IPS-15b (cell line): ENCODE results near the gene IL31.

Experiments
- H3K27me3 ChIP-seq: one replicate; pipeline ENCODE4 v1.6.1; 2013; ENCODE audit warnings: low read length; ENCODE audit not compliant: control insufficient read depth, insufficient read depth
- H3K36me3 ChIP-seq: one replicate; pipeline ENCODE4 v1.6.1; 2013; ENCODE audit warnings: low read length; ENCODE audit not compliant: control insufficient read depth, insufficient read depth
- H3K4me1 ChIP-seq: one replicate; pipeline ENCODE4 v1.6.1; 2013; ENCODE audit warnings: mild to moderate bottlenecking, low read length; ENCODE audit not compliant: control insufficient read depth, insufficient read depth
- H3K4me3 ChIP-seq: one replicate; pipeline ENCODE4 v1.5.1; 2013; ENCODE audit warnings: low read depth, low read length
- H3K9ac ChIP-seq: one replicate; pipeline ENCODE4 v1.6.1; 2013; ENCODE audit warnings: low read depth, mild to moderate bottlenecking, low read length
- H3K9me3 ChIP-seq: one replicate; pipeline ENCODE4 v1.6.1; 2013; ENCODE audit warnings: mild to moderate bottlenecking, low read length; ENCODE audit not compliant: control insufficient read depth, insufficient read depth

The IL31 gene

DNA sequence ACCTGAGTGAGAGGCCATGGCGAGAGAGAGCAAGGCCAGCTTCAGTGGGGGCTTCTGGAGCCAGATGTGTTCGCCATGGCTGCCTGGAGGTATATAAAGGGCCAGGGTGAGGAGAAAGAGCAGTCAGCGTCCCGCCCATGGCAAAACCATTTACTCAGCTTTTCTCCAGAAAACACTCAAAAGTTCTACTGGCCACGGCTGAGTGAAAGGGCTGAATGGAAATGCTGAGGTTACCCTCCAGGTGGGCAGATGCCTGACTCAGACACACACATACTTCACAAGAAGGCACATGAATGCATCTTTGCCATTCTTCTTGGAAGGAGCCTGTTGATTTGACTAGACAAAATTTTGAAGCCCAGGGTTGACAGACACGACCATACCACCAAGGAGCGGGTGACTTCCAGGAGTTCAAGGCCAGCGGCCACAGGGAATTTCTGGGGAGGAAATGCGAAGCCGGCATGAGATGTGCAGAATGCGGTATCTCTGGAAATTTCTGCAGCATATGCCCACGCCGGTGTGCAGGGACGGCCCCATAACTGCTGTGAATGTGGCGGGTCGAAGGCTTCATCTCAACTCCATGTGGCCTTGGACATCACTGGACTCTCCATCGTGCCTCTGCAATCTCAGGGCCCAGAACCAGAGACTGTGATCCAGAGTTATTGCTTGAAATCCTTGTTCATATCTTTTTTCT is at the start of gene IL31:
TSS of gene IL31 (minus strand) at position 67 of the 691 bp plus-strand sequence. CDS start at position 18, 49 bp downstream.
- Histone ChIP-seq H3K4me1 (no peaks in the 10 kb centered on the region), H3K9ac (no peak within 1 kb of the TSS), H3K9me3 (no peaks in the 10 kb centered on the region), H3K4me3 (no peak within 1 kb of the TSS), H3K27me3 (no peaks in the 10 kb centered on the region), H3K36me3 (no peaks in the 10 kb centered on the region)

DNA sequence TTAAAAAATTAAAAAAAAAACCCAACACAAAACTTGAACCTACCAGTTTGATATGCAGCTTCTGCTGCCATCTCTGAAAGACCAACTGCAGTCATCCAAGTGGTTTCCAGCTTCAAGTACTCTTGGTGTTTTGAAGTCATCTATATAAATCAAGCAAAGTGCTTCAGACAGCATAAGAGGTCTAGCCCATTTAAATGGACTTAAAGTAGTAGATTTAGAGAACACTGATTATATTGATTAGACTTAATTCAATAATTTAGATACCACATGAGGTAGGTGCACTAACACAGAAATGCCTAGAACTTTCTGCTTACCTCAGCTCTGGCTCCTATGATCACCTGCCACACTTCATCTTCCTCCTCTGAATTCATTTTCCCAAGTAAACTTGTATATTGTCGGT is 42.4 kb upstream of the IL31 start:
- H3K9me3 ChIP-seq = no peaks in the 10 kb centered on the region
- H3K4me1 ChIP-seq = no peaks in the 10 kb centered on the region
- peaks cover 43% of the 10 kb centered on the region for H3K36me3 ChIP-seq
- H3K4me3 ChIP-seq = no peak overlapping the region
- no peaks in the 10 kb centered on the region for H3K27me3 ChIP-seq
- H3K9ac ChIP-seq = no peak overlapping the region

DNA sequence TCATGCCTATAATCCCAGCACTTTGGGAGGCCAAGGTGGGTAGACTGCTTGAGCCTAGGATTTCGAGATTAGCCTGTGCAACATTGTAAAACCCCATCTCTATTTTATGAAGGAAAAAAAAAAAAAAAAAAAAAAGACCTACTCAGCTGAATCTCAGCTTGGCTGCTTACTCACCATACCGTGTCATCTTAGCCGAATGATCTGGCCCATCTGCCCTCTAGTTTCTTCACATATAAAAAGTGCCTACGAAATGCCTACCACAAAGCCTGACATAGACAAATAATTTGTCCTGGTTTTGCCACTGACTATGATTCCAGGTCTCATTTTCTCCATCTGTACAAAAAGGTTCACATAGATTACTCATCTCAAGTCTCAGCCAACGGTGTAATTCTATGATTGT is 41.8 kb upstream of the IL31 start:
- no peaks in the 10 kb centered on the region for H3K27me3 ChIP-seq

DNA sequence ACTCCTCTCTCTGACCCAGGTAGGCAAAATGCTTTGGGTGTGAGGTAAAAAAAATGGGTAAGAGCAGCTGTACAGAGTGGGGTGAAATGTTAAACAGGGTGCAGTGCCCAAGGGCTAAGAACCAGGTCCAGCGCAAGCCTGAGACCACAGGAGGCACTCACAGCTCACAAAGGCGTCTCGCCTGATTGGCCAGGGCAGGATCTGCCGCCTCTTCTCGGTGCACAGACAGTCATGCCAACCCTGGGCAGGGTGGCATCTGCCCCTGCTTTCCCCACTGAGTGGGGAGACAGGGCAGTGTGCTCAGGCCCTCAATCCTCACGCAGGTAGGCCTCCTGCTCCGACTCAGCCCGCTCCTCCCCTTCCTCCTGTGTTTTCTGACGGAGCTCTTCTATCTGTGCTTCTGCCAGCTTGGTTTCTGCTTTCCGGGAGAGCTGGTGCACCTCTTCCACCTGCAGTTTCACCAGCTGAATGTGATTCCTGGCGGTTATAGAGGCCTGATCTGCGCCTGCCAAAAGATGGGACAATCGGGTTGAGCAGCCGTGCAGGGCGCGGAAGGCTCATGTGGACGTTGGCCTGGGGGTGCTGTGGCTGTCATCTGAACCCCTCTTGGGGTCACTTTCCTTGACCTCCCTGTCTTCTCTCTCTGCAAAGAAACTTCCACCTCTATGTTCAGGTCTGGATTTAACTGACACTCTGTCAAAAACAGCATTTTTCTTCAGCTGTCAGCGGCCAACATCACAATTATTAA is 34.2 kb upstream of the IL31 start:
- peaks cover 17% of the 10 kb centered on the region for H3K27me3 ChIP-seq
- H3K4me3 ChIP-seq = no peak overlapping the region
- H3K4me1 ChIP-seq = no peaks in the 10 kb centered on the region
- peaks cover 28% of the 10 kb centered on the region for H3K36me3 ChIP-seq
- H3K9me3 ChIP-seq = no peaks in the 10 kb centered on the region
- H3K9ac ChIP-seq = no peak overlapping the region

More for the DNA sequence above, 41.8 kb upstream of the IL31 start:
- Histone ChIP-seq H3K4me1 (no peaks in the 10 kb centered on the region), H3K9me3 (no peaks in the 10 kb centered on the region), H3K9ac (no peak overlapping the region), H3K4me3 (no peak overlapping the region), H3K36me3 (peaks cover 39% of the 10 kb centered on the region)

DNA sequence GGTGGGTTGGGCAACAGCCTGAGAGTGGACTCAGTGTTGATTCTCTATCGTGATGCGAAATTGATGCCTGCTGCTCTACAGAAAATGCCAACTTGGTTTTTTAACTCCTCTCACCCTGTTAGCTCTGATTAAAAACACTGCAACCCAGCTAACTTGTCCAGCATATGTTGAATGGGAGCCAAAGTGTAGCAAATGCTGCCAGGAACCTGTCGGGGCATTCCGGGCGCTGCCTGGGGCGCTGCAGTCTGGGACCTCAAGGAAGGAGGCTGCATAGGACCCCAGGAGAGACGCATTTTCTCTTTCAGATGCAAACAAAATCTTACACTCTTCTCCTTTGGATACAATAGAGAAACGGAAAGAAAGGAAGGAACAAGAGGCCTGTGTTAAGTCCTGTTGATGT is 33.4 kb upstream of the IL31 start:
- Histone ChIP-seq H3K4me3 (no peak overlapping the region), H3K9ac (no peak overlapping the region), H3K4me1 (no peaks in the 10 kb centered on the region), H3K9me3 (no peaks in the 10 kb centered on the region), H3K27me3 (peaks cover 26% of the 10 kb centered on the region), H3K36me3 (peaks cover 24% of the 10 kb centered on the region)

DNA sequence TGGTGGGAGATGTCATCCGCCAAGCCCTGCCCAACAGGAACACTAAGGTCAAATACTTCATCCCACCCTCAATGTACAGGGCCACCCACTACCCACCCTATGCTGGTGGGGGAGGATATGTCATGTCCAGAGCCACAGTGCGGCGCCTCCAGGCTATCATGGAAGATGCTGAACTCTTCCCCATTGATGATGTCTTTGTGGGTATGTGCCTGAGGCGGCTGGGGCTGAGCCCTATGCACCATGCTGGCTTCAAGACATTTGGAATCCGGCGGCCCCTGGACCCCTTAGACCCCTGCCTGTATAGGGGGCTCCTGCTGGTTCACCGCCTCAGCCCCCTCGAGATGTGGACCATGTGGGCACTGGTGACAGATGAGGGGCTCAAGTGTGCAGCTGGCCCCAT is 33.0 kb upstream of the IL31 start:
- Histone ChIP-seq H3K27me3 (peaks cover 30% of the 10 kb centered on the region), H3K4me3 (no peak overlapping the region), H3K36me3 (peaks cover 22% of the 10 kb centered on the region), H3K4me1 (no peaks in the 10 kb centered on the region), H3K9me3 (no peaks in the 10 kb centered on the region), H3K9ac (no peak overlapping the region)

DNA sequence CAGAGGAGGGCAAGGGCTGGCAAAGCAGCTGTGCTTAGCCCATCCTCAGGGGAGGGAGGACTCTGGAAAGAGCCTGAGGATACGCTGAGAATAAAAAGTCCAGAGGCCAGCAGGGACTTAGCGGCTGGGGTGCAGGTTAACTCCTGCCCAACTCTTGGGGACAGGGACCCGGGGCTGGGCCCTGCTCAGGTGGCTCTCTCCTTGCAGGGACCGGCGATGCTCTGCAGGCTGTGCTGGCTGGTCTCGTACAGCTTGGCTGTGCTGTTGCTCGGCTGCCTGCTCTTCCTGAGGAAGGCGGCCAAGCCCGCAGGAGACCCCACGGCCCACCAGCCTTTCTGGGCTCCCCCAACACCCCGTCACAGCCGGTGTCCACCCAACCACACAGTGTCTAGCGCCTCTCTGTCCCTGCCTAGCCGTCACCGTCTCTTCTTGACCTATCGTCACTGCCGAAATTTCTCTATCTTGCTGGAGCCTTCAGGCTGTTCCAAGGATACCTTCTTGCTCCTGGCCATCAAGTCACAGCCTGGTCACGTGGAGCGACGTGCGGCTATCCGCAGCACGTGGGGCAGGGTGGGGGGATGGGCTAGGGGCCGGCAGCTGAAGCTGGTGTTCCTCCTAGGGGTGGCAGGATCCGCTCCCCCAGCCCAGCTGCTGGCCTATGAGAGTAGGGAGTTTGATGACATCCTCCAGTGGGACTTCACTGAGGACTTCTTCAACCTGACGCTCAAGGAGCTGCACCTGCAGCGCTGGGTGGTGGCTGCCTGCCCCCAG is 32.3 kb upstream of the IL31 start:
- Histone ChIP-seq H3K9ac (no peak overlapping the region), H3K27me3 (peaks cover 33% of the 10 kb centered on the region), H3K36me3 (peaks cover 16% of the 10 kb centered on the region)

DNA sequence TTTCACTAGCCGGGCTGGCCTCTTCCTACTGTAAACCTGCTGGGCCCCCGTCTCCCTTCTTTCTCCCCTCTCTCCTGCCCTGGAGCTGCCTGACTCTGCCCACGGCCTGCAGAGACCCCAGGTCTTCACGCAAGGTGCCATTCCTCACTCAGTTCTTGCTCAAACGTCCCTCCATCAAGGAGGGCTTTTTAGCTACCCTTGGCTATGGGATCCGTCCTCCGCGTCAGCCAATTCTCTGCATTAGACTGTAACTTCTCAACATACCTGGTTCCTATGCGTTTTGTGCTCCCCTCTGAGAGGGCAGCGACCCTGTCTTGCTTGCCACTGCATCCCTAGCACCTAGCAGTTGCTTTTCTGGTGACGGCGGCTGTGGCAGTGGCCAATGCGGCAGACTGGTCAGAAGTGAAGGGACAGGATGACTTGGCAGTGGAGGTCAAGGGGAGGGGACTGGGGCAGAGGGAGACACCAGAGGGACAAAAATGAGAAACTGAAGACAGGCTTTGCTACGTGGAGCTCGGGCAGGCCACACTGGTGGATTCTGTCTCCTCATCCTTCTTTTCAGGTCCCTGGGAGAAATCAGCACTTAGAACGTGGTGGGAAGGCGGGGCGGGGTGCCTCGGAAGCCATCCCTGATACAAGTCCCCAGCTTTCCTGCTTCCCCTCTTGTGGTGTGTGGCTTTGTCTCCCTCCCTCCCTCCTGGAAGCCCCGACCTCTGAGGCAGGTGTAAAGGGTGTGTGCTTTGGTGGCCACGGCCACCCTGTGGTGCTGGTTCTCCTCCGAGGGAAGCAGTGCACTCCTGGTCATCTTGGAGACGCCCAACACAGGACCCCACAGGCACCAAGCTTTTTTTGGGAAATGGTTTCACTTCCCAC is 31.3 kb upstream of the IL31 start:
- Histone ChIP-seq H3K9me3 (no peaks in the 10 kb centered on the region), H3K36me3 (peaks cover 15% of the 10 kb centered on the region), H3K4me1 (no peaks in the 10 kb centered on the region), H3K9ac (no peak overlapping the region), H3K27me3 (peaks cover 33% of the 10 kb centered on the region), H3K4me3 (peak overlapping the region; percentile 4)

More for the DNA sequence above, 32.3 kb upstream of the IL31 start:
- Histone ChIP-seq H3K9me3 (no peaks in the 10 kb centered on the region), H3K4me1 (no peaks in the 10 kb centered on the region), H3K4me3 (no peak overlapping the region)

DNA sequence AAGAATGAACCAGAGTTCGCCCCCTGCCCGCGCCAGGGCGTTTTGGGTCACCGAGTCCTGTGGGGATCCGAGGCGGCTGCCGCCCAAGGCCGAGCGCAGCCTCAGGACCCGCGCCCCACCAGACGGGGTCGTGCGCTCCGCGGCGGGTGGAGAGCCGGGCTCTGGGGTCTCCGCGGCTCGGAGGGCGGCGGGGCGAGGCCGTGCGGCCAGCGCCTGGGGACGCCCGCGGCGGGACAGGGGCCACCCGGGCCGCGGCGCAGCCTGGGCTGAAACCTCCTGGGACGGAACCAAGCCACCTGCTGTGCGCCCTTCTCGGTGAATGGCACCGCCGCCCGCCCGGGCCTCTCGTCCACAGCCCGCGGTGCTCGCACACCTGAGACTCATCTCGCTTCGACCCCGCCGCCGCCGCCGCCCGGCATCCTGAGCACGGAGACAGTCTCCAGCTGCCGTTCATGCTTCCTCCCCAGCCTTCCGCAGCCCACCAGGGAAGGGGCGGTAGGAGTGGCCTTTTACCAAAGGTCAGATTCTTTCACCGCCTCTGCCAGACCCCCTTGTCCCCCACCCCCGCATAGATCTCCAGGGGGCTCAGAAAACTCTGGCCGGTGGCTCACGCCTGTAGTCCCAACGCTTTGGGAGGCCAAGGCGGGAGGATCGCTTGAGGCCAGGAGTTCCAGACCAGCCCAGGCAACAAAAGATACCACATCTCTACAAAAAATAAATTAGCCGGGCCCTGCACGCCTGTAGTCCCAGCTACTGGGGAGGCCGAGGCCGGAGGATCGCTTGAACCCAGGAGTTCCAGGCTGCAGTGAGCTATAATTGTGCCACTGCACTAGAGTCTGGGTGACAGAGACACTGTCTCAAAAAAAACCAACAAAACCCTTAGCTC is 30.4 kb upstream of the IL31 start:
- Histone ChIP-seq H3K9me3 (no peaks in the 10 kb centered on the region), H3K4me3 (peak overlapping the region; percentile 65), H3K9ac (no peak overlapping the region), H3K27me3 (peaks cover 33% of the 10 kb centered on the region), H3K4me1 (no peaks in the 10 kb centered on the region), H3K36me3 (peaks cover 12% of the 10 kb centered on the region)

DNA sequence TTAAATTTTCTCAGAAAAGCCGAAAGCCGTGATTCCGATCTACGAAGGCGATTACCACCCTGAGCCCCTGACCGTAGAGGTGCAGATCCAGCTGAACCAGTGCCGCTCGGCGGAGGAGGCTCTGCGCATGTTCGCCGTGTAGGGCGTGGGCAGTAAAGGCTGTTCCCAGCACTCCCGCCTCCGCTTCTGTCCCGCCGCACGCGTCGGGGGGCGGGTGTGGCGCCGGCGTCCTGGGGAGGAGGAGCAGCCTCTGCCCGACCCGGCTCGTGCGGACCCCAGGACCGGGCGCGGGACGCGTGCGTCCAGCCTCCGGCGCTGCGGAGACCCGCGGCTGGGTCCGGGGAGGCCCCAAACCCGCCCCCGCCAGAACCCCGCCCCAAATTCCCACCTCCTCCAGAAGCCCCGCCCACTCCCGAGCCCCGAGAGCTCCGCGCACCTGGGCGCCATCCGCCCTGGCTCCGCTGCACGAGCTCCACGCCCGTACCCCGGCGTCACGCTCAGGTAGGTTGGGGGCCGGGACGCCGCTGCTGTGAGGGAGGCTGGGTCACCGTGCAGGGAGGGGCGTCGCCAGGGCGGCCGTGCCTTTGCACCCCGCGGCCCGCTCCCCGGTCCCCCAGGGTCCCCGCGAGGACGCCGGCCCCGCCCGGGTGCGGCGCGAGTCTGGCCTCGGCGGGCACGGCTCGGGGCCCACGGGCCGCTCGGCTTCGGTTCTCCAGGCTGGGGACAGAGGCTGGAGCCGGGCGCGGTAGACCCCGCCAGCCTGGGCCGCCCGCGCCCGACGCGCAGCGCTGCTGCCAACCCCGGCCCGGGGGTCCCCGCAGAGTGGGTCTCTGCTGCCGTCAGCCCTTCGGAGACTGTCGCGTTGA is 29.5 kb upstream of the IL31 start, which contains the start of gene B3GNT4:
TSS of gene B3GNT4 (plus strand) at position 409 of the 866 bp plus-strand sequence. CDS start 910 bp downstream, outside the sequence.
- no peaks in the 10 kb centered on the region for H3K9me3 ChIP-seq

More for the DNA sequence above, 29.5 kb upstream of the IL31 start, which contains the start of gene B3GNT4:
- Histone ChIP-seq H3K36me3 (peaks cover 7% of the 10 kb centered on the region), H3K27me3 (peaks cover 33% of the 10 kb centered on the region), H3K4me1 (no peaks in the 10 kb centered on the region), H3K9ac (no peak within 1 kb of the TSS), H3K4me3 (peak within 1 kb of the TSS; percentile 65)
